HG03066 (cell line): ENCODE data around the gene TSC22D4.
"Not testable (repeated sequence)": the region's sequence is repeated elsewhere in the genome, so short reads cannot be mapped to it uniquely, and the experiment has no call there.

ENCODE experiments used
- ATAC-seq: cut with Tn5 transposase; IDR thresholded peaks from one replicate; pipeline ENCODE4 v1.9.1; 2021; ENCODE audit warnings: low read depth; ENCODE audit not compliant: unreplicated experiment

TSC22D4 gene

DNA sequence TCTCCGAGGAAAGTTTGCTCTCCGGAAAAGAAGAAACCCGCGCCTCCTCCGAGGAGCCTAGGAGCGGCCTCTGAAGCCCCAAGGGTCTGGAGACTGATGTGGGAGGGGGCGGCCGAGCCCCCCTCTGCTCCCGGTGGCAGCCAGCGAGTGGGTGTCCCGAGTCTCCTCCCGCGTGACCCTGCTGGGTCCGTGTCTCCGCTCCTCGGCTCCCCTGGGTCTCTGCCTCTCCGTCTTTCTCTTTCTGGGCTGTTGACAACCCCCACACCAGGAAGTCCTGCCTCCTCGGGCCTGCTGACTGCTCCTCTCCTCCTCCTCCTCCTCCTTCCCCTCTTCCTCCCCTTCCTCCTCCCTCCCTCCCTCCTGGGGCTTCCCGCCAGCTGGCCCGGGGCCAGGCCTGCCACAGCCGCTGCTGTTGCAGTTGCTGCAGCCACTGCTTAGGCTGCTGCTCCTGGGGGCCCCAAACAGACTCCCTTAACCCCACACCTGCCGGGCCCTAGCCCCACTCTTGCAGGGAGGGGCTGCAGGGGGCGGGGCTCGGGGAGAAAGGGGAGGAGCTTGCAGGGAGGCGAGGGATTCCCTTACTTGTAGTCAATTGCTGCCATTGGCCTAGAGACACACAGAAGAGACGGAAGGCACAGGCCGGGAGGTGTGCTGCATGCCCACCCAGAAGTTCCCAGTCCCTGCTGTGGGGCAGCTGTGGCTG, at the start of gene TSC22D4:
Gene TSC22D4 (minus strand): TSS at position 257 of the 703 bp plus-strand sequence. CDS start 1,176 bp downstream, outside the sequence.
- peak; percentile 63 for ATAC-seq

- ATAC-seq, result not testable (repeated sequence)
Measured at GRCh38 chr7:100528108-100528866, 49.3 kb upstream of the TSC22D4 start.

DNA sequence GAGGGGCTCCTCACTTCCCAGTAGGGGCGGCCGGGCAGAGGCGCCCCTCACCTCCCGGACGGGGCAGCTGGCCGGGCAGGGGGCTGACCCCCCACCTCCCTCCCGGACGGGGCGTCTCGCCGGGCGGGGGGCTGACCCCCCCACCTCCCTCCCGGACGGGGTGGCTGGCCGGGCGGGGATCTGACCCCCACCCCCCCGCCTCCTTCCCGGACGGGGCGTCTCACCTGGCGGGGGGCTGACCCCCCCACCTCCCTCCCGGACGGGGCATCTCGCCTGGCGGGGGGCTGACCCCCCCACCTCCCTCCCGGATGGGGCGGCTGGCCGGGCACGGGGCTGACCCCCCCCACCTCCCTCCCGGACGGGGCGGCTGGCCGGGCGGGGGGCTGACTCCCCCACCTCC, 44.2 kb upstream of the TSC22D4 start:
- ATAC-seq, result not testable (repeated sequence)

GRCh38 chr7:100521909-100522593, 43.0 kb upstream of the TSC22D4 start:
- not testable (repeated sequence) for ATAC-seq

GRCh38 chr7:100521076-100521475, 42.1 kb upstream of the TSC22D4 start:
- no peak for ATAC-seq

DNA sequence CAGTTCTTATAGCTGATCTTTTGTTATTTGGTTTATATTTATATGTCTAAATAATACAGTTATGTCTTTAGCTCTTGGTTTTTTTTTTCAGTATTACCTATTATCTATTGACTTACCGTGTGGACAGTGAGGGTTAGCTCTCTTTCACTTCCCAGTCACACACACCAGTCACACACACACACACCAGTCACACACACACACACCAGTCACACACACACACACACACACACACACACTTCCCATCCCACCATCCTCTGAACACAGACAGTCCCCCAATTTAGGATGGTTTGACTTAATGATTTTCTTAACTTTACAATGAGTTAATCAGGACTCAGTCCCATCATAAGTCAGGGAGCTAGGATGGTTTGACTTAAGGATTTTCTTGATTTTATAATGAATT, 41.1 kb upstream of the TSC22D4 start:
- no peak for ATAC-seq

DNA sequence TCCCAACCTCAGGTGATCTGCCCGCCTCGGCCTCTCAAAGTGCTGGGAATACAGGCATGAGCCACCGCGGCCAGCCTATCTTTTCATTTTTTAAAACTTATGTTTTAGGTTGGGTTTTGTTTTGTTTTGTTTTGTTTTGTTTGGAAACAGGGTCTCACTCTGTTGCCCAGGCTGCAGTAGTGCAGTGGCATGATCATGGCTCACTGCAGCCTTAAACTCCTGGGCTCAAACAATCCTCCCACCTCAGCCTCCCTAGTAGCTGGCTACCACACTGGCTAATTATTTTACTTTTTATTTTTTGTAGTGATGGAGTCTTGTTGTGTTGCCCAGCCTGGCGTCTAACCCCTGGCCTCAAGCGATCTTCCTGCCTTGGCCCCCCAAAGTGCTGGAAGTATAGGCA, 40.6 kb upstream of the TSC22D4 start:
- no peak for ATAC-seq

DNA sequence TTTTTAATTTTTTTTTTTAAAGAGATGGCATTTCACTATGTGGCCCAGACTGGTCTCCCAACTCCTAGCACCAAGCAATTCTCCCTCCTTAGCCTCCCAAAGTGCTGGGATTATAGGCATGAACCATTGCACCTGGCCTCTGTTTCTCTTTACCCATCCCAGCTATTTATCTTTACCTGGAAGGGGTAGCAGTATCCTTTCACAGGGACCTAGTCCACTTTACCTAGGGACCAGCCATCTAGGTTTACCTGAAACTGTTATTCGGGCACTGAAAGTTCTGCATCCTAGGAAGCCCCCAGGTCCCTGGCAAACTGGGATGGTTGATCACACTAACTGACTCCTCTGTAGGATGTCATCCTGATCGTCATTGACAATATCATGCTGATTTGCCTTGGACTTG, 38.3 kb upstream of the TSC22D4 start:
- ATAC-seq, result no peak

DNA sequence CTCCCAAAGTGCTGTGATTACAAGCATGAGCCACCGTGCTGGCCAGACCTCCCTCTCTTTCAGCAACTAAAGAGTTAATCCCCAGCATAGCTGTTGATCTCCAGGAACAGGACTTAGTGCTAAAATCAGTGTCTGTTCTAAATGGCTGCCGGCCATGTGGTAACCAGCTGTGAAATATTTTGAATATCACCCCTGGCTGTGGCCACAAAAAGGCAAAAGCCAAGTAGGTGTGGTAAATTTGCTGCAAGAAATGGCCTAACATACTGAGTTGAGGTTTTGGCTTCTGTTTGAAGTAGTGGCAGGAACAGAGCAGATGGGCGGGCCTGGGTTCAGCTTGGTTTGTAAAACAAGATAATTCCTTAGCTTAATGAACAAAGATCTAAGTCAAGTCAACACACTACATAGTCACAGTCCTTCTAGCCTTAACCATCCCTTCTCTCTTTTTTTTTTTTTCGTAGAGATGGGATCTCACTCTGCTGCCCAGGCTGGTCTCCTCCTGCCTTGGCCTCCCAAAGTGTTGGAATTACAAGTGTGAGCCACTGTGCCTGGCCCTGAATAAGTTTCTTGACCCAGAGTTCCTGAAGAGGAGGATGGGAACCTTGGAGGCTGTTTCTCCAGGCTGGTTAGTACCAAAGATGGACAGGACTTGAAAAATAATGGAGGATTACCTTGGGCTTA, 37.3 kb upstream of the TSC22D4 start:
- ATAC-seq, result peak; percentile 82

DNA sequence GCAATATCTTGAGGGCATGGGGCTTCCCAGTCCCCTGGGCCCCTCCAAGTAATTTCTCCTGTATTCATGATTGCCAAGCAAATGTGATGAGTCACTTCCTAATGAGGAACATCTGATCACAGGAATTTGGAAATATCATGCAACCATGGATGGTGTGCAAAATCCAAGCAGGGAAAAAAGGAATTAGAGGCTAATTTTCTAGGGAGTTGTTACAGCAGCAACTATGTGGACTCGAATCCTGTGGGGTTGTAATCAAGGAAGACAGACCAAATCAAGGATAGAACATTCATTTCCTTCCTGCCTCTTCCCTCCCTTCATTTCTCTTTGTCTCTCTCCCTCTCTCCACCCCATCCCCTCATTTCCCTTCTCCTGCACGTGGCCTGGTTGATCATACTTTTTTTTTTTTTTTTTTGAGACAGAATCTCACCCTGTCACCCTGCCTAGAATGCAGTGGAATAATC, 36.1 kb upstream of the TSC22D4 start:
- ATAC-seq, result no peak

DNA sequence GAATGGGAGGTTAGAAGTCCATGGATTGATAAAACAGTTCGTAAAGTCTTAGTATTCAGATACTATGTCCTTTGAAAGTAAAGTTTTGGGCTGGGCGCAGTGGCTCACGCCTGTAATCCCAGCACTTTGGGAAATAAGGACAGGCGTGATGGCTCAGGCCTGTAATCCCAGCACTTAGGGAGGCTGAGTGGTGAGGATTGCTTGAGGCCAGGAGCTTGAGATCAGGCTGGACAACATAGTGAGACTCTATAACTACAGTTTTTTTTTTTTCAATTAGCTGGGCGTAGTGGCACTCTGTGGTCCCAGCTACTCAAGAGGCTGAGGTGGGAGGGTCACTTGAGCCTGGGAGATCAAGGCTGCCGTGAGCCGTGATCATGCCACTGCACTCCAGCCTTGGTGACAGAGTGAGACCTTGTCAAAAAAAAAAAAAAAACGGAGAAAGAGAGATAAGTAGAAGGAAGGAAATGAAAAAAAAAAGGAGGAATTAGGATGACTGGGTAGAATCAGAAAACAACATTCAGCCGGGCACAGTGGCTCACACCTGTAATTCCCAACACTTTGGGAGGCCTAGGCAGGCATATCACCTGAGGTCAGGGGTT, 34.3 kb upstream of the TSC22D4 start:
- ATAC-seq, result no peak

DNA sequence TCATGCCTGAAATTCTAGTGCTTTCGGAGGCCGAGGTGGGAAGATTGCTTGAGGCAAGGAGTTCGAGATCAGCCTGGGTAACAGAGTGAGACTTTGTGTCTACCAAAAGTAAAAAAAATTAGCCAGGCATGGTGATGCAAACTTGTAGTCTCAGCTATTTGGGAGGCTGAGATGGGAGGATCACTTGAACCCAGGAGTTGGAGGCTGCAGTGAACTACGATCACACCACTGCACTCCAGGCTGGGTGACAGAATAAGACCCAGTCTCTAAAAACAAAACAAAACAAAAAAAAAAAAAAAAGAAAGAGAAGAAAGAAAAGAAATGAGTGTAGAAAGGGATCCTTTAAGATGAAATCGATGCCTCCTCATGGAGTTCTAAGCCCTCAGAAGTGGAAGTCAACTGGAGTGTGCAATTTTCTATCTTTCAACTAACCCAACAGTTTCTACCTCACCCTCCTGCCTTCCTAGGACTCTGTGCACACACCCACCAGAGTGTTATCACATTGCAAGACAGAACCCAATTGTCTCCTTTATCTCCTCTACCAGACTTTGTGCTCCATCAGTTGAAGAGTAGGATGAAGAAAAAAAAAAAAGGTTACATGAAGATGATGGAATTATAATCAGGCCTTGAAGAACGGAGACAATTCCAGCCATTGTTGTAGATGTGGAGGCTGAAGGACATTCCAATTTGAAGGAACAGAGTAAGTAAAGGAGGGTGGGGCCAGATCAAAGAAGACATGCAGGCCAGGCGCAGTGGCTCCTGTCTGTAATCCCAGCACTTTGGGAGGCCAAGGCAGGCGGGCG, 31.6 kb upstream of the TSC22D4 start:
- ATAC-seq, result no peak

- no peak for ATAC-seq
Measured at GRCh38 chr7:100509231-100509630, 30.2 kb upstream of the TSC22D4 start.

GRCh38 chr7:100506356-100506923, 27.4 kb upstream of the TSC22D4 start:
- no peak for ATAC-seq

GRCh38 chr7:100504887-100505611, 26.0 kb upstream of the TSC22D4 start:
- no peak for ATAC-seq

GRCh38 chr7:100504031-100504430, 25.0 kb upstream of the TSC22D4 start:
- not testable (repeated sequence) for ATAC-seq

DNA sequence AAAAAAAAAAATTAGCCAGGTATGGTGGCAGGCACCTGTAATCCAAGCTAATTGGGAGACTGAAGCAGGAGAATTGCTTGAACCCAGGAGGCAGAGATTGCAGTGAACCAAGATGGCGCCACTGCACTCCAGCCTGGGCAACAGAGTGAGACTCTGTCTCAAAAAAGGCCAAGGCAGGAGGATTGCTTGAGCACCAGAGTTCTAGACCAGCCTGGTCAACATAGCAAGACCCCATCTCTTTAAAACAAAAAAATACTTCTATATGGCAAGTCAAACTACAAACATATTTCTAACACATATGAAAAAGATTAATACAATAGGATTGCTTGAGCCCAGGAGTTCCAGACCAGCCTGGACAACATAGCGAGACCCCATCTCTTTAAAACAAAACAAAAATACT, 21.7 kb upstream of the TSC22D4 start:
- ATAC-seq, result not testable (repeated sequence)

GRCh38 chr7:100496509-100496908, 17.5 kb upstream of the TSC22D4 start:
- ATAC-seq, result no peak
